ENCODE results near the gene CXorf66. TPM values are rescaled to one million over a fixed set of nuclear protein-coding genes. Genes with fewer than 3 reads are reported as not detected.
"Not testable (repeated sequence)": the region's sequence is repeated elsewhere in the genome, so short reads cannot be mapped to it uniquely, and the experiment has no call there.

CXorf66 gene
- total RNA-seq, 1 donor from 2014 or later: not detected

DNA sequence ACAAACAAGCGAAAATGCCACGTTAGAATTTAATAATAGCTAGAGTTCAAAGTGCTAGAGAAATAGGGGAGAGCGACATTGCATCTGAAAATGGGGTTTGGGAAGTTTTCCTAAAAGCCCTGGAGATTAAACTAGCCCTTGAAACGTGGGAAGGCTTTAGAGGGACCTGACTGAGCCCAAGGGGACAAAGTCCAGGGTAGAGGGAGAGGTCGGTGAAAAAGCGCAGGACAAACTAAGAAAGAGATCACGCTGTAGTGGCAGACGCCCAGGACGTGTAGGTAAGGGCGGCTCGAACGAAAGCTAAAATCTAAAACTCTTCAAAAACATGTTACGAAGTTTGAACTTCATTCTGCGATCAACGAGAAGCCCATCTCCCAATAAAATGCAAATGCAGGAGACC is 31.4 kb downstream of the CXorf66 start:
- no peaks in the 10 kb centered on the region for H3K27me3 Mint-ChIP-seq
- no peaks in the 10 kb centered on the region for H3K9me3 Mint-ChIP-seq
- DNase-seq: no peak
- peaks cover 2% of the 10 kb centered on the region for H3K36me3 Mint-ChIP-seq (ENCODE audit: low read depth)
- H3K4me1 Mint-ChIP-seq: peaks cover 17% of the 10 kb centered on the region
- intact Hi-C loops (cut with micrococcal nuclease): loop anchor here (1.0 to 5.0 kb wide), 5 partner anchors 42 to 195 kb away; no protein-coding TSS in a partner anchor
- peak overlapping the region; percentile 96 for H3K27ac Mint-ChIP-seq
- H3K4me3 Mint-ChIP-seq: peak overlapping the region; percentile 86

DNA sequence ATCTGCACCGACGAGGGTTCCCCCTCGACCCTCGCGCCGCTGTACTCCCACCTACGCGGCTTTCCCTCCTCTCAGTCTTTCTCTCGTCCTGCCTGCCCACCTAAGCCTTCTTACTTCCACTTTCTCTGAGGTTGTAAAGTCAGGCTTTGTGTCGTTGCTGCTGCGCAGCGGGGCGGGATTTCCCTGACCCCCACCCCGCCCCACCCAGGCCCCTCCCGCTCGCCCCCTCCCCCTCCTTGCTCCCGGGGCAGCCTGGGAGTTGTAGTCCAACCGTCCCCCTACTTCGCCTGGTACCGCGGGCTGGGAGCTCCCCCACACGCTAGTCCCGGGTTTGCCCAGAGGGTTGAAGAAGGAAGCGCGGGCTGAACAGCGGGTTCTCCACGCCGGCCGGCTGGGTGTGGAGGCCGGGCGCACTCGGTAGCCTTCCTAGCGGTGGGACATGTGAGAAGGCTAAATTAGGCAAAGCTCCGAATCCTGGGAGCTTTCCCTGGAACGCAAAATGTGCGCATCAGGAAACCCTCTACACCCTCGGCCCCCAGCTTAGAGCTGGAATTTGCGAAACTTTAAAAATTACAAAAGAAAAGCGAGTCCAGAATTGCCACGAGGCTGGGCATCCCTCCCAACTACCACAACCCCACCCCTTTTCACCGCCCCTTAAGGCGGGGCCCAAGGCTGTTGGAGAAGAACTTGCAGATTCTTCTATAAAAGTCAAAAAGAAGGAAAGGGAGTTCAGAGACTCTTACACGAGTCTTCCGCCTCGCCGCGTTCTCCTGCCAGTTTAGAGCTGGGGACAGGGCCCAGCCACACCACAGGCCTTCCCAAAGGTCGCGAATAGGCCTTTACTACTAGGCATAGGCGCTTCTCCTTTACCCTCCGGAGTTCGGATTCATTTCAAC is 32.2 kb downstream of the CXorf66 start, which contains the start of gene ATP11C:
Gene ATP11C, minus strand, starts transcription at position 153 of the 896 bp plus-strand sequence. CDS start 1,011 bp downstream, outside the sequence.
- Mint-ChIP-seq H3K4me3 (peak within 1 kb of the TSS; percentile 86), H3K27me3 (no peaks in the 10 kb centered on the region), H3K9me3 (no peaks in the 10 kb centered on the region), H3K27ac (peak within 1 kb of the TSS; percentile 96), H3K4me1 (peaks cover 17% of the 10 kb centered on the region), H3K36me3 (ENCODE audit: low read depth) (peaks cover 2% of the 10 kb centered on the region)
- peak; percentile 92 for DNase-seq
- intact Hi-C loops (cut with micrococcal nuclease): loop anchor here (1.0 to 5.0 kb wide), 5 partner anchors 41 to 194 kb away; no protein-coding TSS in a partner anchor

DNA sequence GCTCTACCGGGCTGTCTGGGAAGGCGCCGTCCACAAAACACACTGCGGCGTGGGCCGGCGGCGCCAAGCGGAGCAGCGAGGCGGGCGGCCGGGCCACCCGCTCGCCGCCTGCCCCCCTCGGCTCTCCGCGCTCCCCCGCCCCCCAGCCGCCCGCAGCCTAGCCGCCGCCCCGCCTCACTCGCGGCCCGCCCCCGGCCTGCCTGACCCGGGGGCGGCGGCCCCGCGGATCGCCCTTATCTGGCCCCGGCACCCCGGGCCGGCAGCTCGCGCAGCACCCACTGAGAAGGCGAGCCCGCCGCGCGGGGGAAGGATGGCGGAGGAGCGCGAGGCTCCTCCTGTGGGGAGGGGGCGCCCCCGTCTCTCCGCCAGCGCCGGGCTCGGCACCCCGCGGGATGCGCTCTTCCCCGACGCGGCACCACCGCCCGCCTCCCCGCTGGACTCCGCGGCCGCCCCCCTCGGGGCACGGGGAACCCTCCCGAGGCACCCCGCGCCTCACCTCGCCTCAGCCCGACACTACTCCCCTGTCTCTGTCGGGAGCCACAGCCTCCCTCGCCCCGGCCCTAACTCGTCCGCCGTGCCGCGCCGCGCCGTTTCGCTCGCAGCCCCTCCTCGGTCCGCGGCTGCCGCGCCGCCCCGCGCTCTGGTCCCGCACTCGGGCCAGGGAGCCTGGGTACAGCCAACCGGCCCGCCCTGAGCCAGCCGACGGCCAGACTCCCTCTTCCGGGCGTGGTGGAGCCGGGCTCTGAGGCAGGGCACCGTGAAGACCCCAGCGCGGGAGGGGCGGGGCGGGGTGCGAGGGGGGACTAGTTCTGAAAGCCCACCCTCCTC is 33.0 kb downstream of the CXorf66 start:
- DNase-seq: peak; percentile 82
- intact Hi-C loops (cut with micrococcal nuclease): loop anchor here (2.0 to 5.0 kb wide), 3 partner anchors 40 to 193 kb away; no protein-coding TSS in a partner anchor
- peaks cover 17% of the 10 kb centered on the region for H3K4me1 Mint-ChIP-seq
- peak overlapping the region; percentile 96 for H3K27ac Mint-ChIP-seq
- H3K36me3 Mint-ChIP-seq (ENCODE audit: low read depth): peaks cover 2% of the 10 kb centered on the region
- peak overlapping the region; percentile 86 for H3K4me3 Mint-ChIP-seq
- no peaks in the 10 kb centered on the region for H3K27me3 Mint-ChIP-seq
- no peaks in the 10 kb centered on the region for H3K9me3 Mint-ChIP-seq

DNA sequence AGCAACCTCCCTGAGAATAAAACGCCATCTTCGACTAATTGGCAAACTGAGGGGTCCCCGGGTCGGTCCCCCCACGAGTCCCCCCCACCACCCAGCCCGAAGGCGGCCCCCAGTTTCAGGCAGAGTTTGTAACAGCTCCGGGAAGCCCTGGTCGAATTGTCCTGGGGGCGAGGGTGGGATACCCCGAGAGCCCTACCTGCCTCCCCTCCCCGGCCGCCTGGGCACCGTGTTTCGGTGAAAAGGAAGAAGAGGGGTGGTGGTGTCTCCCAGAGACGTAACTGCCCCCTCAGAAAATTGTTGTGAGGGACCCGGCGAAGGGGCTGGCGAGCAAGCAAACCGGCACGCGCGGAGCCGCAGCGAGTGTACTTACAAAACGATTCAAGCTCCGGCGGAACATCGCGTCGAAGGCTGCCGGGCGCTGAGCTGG is 33.7 kb downstream of the CXorf66 start:
- H3K9me3 Mint-ChIP-seq: no peaks in the 10 kb centered on the region
- H3K4me3 Mint-ChIP-seq: peak overlapping the region; percentile 78
- peaks cover 17% of the 10 kb centered on the region for H3K4me1 Mint-ChIP-seq
- peaks cover 2% of the 10 kb centered on the region for H3K36me3 Mint-ChIP-seq (ENCODE audit: low read depth)
- no peaks in the 10 kb centered on the region for H3K27me3 Mint-ChIP-seq
- no peak for DNase-seq
- H3K27ac Mint-ChIP-seq: peak overlapping the region; percentile 75
- intact Hi-C loops (cut with micrococcal nuclease): loop anchor here (2.0 to 5.0 kb wide), 3 partner anchors 39 to 193 kb away; no protein-coding TSS in a partner anchor

DNA sequence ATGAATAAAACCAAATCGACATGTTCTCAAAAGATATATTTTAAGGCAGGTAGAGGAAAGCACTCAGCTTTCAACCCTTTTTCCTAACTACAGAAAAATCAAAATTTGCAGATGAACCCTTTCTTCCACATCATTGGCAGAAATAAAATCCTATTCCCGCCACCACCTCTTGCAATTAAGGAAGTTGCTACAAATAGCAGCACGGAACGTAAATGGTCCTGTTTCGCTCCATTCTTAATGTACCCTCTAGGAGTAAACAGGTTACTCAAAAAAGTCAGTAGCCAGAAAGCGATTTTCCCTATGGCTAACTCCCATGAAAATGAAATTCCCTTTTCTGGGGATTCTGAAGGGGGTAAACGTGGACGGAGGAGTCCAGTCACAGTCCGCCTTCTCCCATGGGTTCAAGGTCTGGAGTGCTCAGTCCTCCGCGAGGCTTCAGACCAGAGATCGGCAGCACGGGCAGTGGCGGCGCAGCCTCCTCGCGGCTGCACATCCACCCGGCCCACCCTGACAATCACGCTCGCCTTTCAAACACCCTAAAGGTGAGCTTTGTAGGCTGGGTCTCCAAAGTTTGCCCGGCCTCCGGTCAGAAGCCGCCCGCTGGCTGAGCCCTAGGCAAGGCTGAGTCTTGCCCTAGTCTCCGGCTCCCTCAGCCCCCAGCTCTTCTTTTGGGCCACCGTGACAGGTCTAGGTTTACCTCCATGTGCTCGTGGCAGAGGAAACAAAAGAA is 34.2 kb downstream of the CXorf66 start:
- peak overlapping the region; percentile 75 for H3K27ac Mint-ChIP-seq
- intact Hi-C loops (cut with micrococcal nuclease): loop anchor here (5.0 kb wide), 2 partner anchors 39 to 99 kb away; no protein-coding TSS in a partner anchor
- H3K36me3 Mint-ChIP-seq (ENCODE audit: low read depth): peaks cover 2% of the 10 kb centered on the region
- H3K4me1 Mint-ChIP-seq: peaks cover 17% of the 10 kb centered on the region
- H3K4me3 Mint-ChIP-seq: peak overlapping the region; percentile 78
- H3K9me3 Mint-ChIP-seq: no peaks in the 10 kb centered on the region
- peak; percentile 70 for DNase-seq
- no peaks in the 10 kb centered on the region for H3K27me3 Mint-ChIP-seq

DNA sequence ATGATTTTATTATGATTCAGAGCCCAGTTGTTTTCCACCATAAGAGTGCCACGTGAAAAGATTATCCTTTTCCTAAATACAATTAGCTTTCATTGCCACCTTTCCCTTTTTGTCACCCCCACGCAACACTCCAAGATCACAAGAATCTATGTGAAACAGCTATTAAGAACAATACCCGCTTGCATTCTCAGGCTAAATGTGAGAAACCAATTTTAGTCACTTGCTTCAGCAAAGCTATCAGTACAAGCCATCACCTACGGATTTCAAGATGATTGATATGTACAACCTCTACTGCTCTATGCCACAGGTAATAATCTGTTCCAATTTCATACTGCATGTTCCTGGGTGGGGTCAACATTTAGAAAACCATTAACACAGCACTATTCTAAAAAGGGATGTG is 34.9 kb downstream of the CXorf66 start:
- Mint-ChIP-seq H3K36me3 (ENCODE audit: low read depth) (peaks cover 2% of the 10 kb centered on the region), H3K4me3 (peak overlapping the region; percentile 78), H3K27me3 (no peaks in the 10 kb centered on the region), H3K9me3 (no peaks in the 10 kb centered on the region), H3K4me1 (peaks cover 17% of the 10 kb centered on the region), H3K27ac (no peak overlapping the region)
- no peak for DNase-seq
- intact Hi-C loops (cut with micrococcal nuclease): loop anchor here (5.0 kb wide), 2 partner anchors 38 to 98 kb away; no protein-coding TSS in a partner anchor

DNA sequence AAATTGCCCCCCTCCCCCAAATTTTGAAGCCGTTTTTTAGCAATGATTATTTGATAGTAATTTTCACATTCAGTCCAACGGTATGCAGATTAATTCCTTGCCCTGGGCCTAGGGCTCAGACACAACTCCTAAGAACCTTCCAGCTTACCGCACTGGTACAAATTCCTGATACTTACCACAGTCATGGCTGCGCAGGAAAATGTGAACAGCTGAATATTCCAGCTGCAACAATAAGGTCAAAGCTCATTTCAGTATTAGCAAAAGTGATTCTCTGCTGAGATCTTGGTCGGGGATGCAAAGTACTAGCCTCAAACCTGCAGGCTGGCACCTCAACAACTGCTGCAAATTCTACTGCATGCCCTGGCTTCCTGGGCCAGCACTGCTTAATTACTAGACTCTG is 35.4 kb downstream of the CXorf66 start:
- Mint-ChIP-seq H3K27me3 (no peaks in the 10 kb centered on the region), H3K4me3 (no peak overlapping the region), H3K4me1 (peaks cover 19% of the 10 kb centered on the region), H3K36me3 (ENCODE audit: low read depth) (peaks cover 2% of the 10 kb centered on the region), H3K9me3 (no peaks in the 10 kb centered on the region), H3K27ac (no peak overlapping the region)
- DNase-seq: no peak
- intact Hi-C loops (cut with micrococcal nuclease): loop anchor here (5.0 kb wide), 2 partner anchors 38 to 98 kb away; no protein-coding TSS in a partner anchor

DNA sequence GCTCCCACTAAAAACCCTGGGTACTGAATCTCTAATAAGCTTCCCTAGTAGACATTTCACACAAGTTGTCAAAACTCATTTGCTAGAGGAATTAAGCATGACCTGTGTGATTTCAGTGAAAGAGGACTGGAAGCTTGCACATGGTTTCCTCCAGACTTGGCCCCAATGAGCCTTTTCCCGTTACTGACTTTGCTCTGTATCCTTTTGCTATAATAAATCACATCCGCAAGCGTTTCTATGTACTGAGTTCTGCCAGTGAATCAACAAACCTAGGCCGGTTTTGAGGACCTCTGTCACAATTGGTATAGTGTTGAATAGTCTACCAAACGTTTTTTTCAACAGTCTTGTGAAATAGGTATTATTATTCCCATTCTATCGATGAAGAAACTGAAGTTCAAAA is 40.6 kb downstream of the CXorf66 start:
- peaks cover 15% of the 10 kb centered on the region for H3K4me1 Mint-ChIP-seq
- intact Hi-C loops (cut with micrococcal nuclease): no loop called here
- no peak overlapping the region for H3K27ac Mint-ChIP-seq
- DNase-seq: no peak
- no peaks in the 10 kb centered on the region for H3K9me3 Mint-ChIP-seq
- H3K27me3 Mint-ChIP-seq: no peaks in the 10 kb centered on the region
- H3K36me3 Mint-ChIP-seq (ENCODE audit: low read depth): peaks cover 4% of the 10 kb centered on the region
- H3K4me3 Mint-ChIP-seq: no peak overlapping the region

DNA sequence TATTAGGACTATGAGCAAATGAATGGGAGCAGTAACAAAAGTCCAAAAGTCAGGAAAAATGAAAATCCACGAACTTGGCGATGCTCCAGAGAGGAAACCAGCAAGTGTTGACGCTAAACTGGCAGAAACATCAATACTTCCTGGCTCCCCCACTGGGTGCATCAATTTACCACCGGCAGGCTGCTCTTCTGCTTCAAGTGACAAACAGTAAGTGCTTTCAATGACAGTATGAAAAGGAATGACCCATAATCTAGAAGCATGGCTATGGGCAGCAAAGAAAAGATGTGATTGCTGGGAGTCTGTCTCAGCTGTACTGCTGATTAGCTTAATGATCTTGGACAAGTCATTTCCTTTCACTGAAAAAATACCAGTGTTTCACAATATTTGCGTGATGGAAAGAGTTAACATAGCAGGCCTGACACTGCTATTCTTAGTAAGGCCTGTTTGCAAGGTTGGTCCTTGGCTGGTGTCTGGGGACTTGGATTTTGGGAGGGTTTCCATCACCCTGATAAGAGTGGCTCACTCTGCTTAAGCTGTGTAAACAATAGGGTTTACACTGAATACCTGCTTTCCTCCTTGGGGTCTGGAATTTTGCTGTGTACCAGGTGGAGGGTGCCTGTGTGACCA is 41.1 kb downstream of the CXorf66 start:
- H3K36me3 Mint-ChIP-seq (ENCODE audit: low read depth): peaks cover 4% of the 10 kb centered on the region
- H3K27me3 Mint-ChIP-seq: no peaks in the 10 kb centered on the region
- no peak for DNase-seq
- H3K27ac Mint-ChIP-seq: no peak overlapping the region
- no peak overlapping the region for H3K4me3 Mint-ChIP-seq
- peaks cover 15% of the 10 kb centered on the region for H3K4me1 Mint-ChIP-seq
- intact Hi-C loops (cut with micrococcal nuclease): no loop called here
- H3K9me3 Mint-ChIP-seq: no peaks in the 10 kb centered on the region

DNA sequence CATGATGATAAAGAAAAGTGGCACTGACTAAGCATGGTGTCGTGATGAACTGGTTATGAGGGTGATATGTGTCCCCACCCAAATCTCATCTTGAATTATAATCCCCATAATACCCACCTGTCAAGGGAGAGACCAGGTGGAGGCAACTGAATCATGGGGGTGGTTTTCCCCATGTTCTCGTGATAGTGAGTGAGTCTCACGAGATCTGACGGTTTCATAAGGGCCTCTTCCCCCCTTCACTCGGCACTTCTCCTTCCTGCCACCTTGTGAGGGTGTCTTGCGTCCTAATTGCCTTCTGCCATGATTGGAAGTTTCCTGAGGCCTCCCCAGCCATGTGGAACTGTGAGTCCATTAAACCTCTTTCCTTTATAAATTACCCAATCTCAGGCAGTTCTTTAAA is 44.2 kb downstream of the CXorf66 start:
- H3K27me3 Mint-ChIP-seq; H3K9me3 Mint-ChIP-seq; H3K4me3 Mint-ChIP-seq; H3K36me3 Mint-ChIP-seq (ENCODE audit: low read depth); intact Hi-C loops (cut with micrococcal nuclease); H3K27ac Mint-ChIP-seq; DNase-seq: not testable (repeated sequence)
- H3K4me1 Mint-ChIP-seq: peaks cover 13% of the 10 kb centered on the region

DNA sequence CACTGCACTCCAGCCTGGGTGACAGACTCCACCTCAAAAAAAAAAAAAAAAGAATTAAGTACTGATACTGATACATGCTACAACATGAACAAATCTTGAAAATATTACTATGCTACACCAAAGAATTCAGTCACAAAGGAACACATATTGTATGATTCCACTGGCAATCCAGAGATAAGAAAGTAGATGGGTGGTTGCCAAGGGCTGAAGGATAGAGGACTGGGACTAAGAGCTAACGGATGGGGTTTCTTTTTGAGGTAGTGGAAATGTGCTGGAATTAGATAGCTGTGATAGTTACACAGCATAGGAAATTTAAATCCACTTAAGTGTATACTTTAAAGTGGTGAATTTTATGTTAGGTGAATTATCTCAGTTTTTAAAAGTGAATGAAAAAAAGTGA is 45.0 kb downstream of the CXorf66 start:
- Mint-ChIP-seq H3K4me1 (peaks cover 12% of the 10 kb centered on the region), H3K36me3 (ENCODE audit: low read depth) (peaks cover 4% of the 10 kb centered on the region), H3K4me3 (no peak overlapping the region), H3K27me3 (no peaks in the 10 kb centered on the region), H3K27ac (no peak overlapping the region), H3K9me3 (no peaks in the 10 kb centered on the region)
- no peak for DNase-seq
- intact Hi-C loops (cut with micrococcal nuclease): no loop called here

DNA sequence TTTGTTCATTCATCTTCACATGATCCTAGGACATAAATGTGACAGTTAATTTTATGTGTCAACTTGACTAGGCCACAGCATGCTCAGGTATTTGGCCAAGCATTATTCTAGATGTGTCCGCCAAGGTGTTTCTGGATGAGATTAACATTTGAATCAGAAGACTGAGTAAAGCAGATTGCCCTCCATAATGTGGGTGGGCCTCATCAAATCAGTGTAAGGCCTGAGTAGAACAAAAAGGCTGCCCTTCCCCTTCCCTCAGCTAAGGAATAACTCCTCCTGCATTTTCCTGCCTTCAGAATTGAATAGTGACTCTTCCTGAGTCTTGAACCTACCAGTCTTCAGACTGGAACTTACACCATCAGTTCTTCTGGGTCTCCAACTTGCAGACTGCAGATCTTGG is 50.9 kb downstream of the CXorf66 start:
- Mint-ChIP-seq H3K27ac (no peak overlapping the region), H3K36me3 (ENCODE audit: low read depth) (peaks cover 2% of the 10 kb centered on the region), H3K4me3 (no peak overlapping the region), H3K9me3 (no peaks in the 10 kb centered on the region), H3K4me1 (peaks cover 9% of the 10 kb centered on the region), H3K27me3 (no peaks in the 10 kb centered on the region)
- intact Hi-C loops (cut with micrococcal nuclease): no loop called here
- no peak for DNase-seq

DNA sequence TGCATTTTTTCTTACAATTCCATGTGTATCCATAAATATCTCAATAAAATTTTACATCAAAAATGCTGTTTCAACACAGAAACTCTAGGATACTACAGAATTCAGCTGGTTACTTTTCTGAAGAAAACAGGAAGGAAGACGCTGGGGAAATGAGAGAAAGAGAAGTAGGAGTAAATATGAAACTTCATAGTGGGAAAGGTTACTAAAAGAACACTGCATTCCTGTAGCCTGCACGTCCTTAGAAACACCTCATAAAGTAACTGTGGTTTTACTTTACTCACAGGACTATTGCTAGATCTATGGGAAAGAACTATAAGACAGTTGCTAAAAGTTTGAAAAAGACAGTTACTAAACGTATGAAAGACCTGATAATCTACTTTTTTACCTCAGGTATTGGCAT is 55.6 kb downstream of the CXorf66 start:
- DNase-seq: no peak
- intact Hi-C loops (cut with micrococcal nuclease): no loop called here
- peaks cover 5% of the 10 kb centered on the region for H3K36me3 Mint-ChIP-seq (ENCODE audit: low read depth)
- no peak overlapping the region for H3K27ac Mint-ChIP-seq
- H3K27me3 Mint-ChIP-seq: no peaks in the 10 kb centered on the region
- peaks cover 19% of the 10 kb centered on the region for H3K4me1 Mint-ChIP-seq
- peak overlapping the region; percentile 51 for H3K4me3 Mint-ChIP-seq
- H3K9me3 Mint-ChIP-seq: no peaks in the 10 kb centered on the region

Measured in activated CD4-positive, alpha-beta T cell treated with anti-CD3 and anti-CD28 coated beads, Interleukin-2, amount 10 ng/mL, durations not matched to agents 24 days and 14 days (primary cell).